Transverse colon (tissue), 4 donors: ENCODE data around the gene RELA.

ENCODE experiments used
- CTCF ChIP-seq, 5 experiments: fragments of 200-600 bp in 3 of 5; fragments of 450-650 bp in 2 of 5; sonication (generic) in 3 of 5; IDR thresholded peaks; 1 replicate in 2 of 5; 2 replicates in 3 of 5; pipeline ENCODE4 v1.5.1; 2016 to 2017; ENCODE audit warnings: antibody characterized with exemption in 5 of 5, inconsistent platforms in 3 of 5, mild to moderate bottlenecking in 2 of 5, moderate library complexity in 1 of 5
- EP300 ChIP-seq: sonication (generic); formaldehyde crosslinking; IDR thresholded peaks from one replicate; pipeline ENCODE4 v1.6.1; 2017; ENCODE audit warnings: antibody characterized with exemption, low read depth
- POLR2A ChIP-seq: fragments of 450-650 bp; IDR thresholded peaks from one replicate; pipeline ENCODE4 v1.6.1; 2016; ENCODE audit warnings: antibody characterized with exemption, mild to moderate bottlenecking, moderate library complexity
- POLR2AphosphoS5 ChIP-seq, 3 donors: sonication (generic); formaldehyde crosslinking; IDR thresholded peaks; one replicate each; pipeline ENCODE4 v1.6.1; 2016; ENCODE audit warnings: antibody characterized with exemption in 3 of 3

DNA sequence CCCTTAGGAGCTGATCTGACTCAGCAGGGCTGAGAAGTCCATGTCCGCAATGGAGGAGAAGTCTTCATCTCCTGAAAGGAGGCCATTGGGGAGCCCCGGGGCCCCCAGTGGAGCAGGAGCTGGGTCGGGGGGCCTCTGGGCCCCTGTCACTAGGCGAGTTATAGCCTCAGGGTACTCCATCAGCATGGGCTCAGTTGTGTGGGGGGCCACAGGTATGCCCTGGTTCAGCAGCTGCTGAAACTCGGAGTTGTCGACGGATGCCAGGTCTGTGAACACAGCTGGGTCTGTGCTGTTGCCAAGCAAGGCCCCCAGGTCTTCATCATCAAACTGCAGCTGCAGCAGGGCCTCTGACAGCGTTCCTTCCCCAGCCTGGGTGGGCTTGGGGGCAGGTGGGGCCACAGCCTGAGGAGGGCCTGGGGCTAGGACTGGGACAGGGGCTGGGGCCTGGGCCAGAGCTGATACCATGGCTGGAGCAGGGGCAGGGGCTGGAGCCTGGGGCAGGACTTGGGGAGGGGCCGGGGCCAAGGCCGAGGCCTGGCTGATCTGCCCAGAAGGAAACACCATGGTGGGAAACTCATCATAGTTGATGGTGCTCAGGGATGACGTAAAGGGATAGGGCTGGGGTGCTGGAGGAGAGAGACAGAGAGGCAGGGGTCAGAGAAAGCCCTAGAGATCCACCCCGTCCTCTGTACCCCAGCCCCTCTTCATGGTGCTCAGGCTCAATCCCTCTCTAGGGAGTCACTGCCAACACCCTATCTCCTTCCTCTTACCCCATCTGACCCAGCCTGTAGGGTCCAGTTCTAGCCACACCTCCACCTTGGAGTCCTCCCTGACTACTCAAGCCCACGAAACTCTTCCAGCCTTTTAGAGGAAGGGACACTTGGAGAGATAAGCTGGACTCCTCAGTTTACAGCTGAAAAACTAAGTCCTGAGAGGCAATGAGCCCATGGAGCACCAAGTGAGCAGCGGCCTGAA is 8.1 kb downstream of the RELA start:
- TF ChIP-seq CTCF (IDR thresholded peaks at IDR 0.05) (no peak), POLR2A (no peak), POLR2AphosphoS5 (IDR thresholded peaks at IDR 0.05) (no peak), EP300 (no peak)
